DOHH2 (cell line): ENCODE results near the gene NFIA.

ENCODE experiments used
- H3F3A ChIP-seq: fragments of 200-600 bp; sonication (generic), shearing (Covaris generic); 2 replicates; pipeline ENCODE4 v1.6.0; 2016; ENCODE audit warnings: antibody characterized with exemption, mild to moderate bottlenecking; ENCODE audit not compliant: control insufficient read depth, insufficient read depth
- H3K27ac ChIP-seq: fragments of 200-600 bp; sonication (generic); 2 replicates; pipeline ENCODE4 v1.5.1; 2014; ENCODE audit warnings: low read depth, mild to moderate bottlenecking, low read length, moderate library complexity
- H3K27me3 ChIP-seq: fragments of 200-600 bp; sonication (generic); 2 replicates; pipeline ENCODE4 v1.6.1; 2014; ENCODE audit warnings: mild to moderate bottlenecking, low read length, mixed read lengths; ENCODE audit not compliant: control insufficient read depth
- H3K36me3 ChIP-seq: fragments of 200-600 bp; sonication (generic); 2 replicates; pipeline ENCODE4 v1.6.1; 2014; ENCODE audit warnings: mild to moderate bottlenecking, low read length, moderate library complexity, mixed read lengths; ENCODE audit not compliant: control insufficient read depth
- H3K4me1 ChIP-seq: fragments of 200-600 bp; sonication (generic); 2 replicates; pipeline ENCODE4 v1.6.1; 2014; ENCODE audit warnings: mild to moderate bottlenecking, low read length, mixed read lengths; ENCODE audit not compliant: control insufficient read depth
- H3K4me2 ChIP-seq: fragments of 200-600 bp; sonication (generic); 2 replicates; pipeline ENCODE4 v1.6.0; 2014; ENCODE audit warnings: mild to moderate bottlenecking, low read length, moderate library complexity
- H3K4me3 ChIP-seq: fragments of 200-600 bp; sonication (generic); 2 replicates; pipeline ENCODE4 v1.5.1; 2014; ENCODE audit warnings: mild to moderate bottlenecking, low read length, mixed read lengths
- H3K79me2 ChIP-seq: fragments of 200-600 bp; sonication (generic); 2 replicates; pipeline ENCODE4 v1.6.1; 2014; ENCODE audit warnings: mild to moderate bottlenecking, low read length, mixed read lengths; ENCODE audit not compliant: control insufficient read depth
- H3K9me2 ChIP-seq: fragments of 200-600 bp; sonication (generic); replicated peaks from 2 replicates; pipeline ENCODE4 v1.6.1; 2014; ENCODE audit warnings: mild to moderate bottlenecking, low read length, mixed read lengths; ENCODE audit not compliant: control insufficient read depth
- H3K9me3 ChIP-seq: fragments of 200-600 bp; sonication (generic); 2 replicates; pipeline ENCODE4 v1.6.1; 2014; ENCODE audit warnings: antibody characterized with exemption, low read length, mixed read lengths; ENCODE audit not compliant: control insufficient read depth, insufficient read depth
- H4K20me1 ChIP-seq: fragments of 200-600 bp; sonication (generic); 2 replicates; pipeline ENCODE4 v1.6.0; 2014; ENCODE audit warnings: low read depth, mild to moderate bottlenecking, antibody characterized with exemption, low read length, moderate library complexity; ENCODE audit not compliant: control insufficient read depth, insufficient read depth
- EZH2phosphoT487 ChIP-seq: fragments of 200-600 bp; sonication (generic); IDR thresholded peaks from 2 replicates; pipeline ENCODE4 v1.6.1; 2017; ENCODE audit warnings: borderline replicate concordance, mild to moderate bottlenecking, antibody characterized with exemption, low read length, moderate library complexity, mixed read lengths
- TF ChIP-seq, protein P1 (sequence below): fragments of 200-600 bp; sonication (generic); IDR thresholded peaks from one replicate; pipeline ENCODE4 v1.5.1; 2014; ENCODE audit warnings: antibody characterized with exemption, mild to moderate bottlenecking, low read depth, low read length; ENCODE audit not compliant: poor library complexity, severe bottlenecking

NFIA gene

GRCh38 chr1:61322008-61322744 is 239.8 kb downstream of the NFIA start:
- Histone ChIP-seq H3K27ac (no peak overlapping the region), H3K9me3 (no peaks in the 10 kb centered on the region), H3K79me2 (no peaks in the 10 kb centered on the region), H4K20me1 (no peaks in the 10 kb centered on the region), H3K9me2 (no peaks in the 10 kb centered on the region), H3K4me3 (no peak overlapping the region), H3K4me2 (no peak overlapping the region), H3F3A (no peaks in the 10 kb centered on the region), H3K4me1 (no peaks in the 10 kb centered on the region), H3K27me3 (no peaks in the 10 kb centered on the region), H3K36me3 (no peaks in the 10 kb centered on the region)
- TF ChIP-seq, protein P1, sequence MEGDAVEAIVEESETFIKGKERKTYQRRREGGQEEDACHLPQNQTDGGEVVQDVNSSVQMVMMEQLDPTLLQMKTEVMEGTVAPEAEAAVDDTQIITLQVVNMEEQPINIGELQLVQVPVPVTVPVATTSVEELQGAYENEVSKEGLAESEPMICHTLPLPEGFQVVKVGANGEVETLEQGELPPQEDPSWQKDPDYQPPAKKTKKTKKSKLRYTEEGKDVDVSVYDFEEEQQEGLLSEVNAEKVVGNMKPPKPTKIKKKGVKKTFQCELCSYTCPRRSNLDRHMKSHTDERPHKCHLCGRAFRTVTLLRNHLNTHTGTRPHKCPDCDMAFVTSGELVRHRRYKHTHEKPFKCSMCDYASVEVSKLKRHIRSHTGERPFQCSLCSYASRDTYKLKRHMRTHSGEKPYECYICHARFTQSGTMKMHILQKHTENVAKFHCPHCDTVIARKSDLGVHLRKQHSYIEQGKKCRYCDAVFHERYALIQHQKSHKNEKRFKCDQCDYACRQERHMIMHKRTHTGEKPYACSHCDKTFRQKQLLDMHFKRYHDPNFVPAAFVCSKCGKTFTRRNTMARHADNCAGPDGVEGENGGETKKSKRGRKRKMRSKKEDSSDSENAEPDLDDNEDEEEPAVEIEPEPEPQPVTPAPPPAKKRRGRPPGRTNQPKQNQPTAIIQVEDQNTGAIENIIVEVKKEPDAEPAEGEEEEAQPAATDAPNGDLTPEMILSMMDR: no peak

DNA sequence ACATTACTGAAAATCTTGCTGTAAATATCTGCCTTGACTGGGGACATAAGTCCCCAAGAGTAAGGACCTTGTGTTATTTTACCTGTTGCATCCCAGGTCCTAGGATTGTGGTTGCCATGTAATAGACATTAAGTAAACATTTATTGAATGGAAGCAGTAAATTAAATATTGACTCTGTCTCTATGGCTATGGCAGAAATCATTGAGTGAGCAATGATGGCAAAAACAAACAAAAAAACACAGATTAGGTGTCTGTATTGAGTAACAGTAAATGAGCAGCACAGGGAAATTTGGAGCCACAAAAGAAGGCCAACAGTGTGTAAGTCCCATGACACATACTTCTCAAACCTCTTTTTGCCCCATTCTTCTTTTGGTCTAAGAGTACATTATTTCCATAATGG is 240.4 kb downstream of the NFIA start:
- no peak overlapping the region for H3K27ac ChIP-seq
- H3F3A ChIP-seq: no peaks in the 10 kb centered on the region
- no peak overlapping the region for H3K4me3 ChIP-seq
- H3K79me2 ChIP-seq: no peaks in the 10 kb centered on the region
- no peak overlapping the region for H3K4me2 ChIP-seq
- H4K20me1 ChIP-seq: no peaks in the 10 kb centered on the region
- no peaks in the 10 kb centered on the region for H3K36me3 ChIP-seq
- no peak for TF ChIP-seq EZH2phosphoT487
- TF ChIP-seq, protein P1: no peak
- H3K9me2 ChIP-seq: no peaks in the 10 kb centered on the region
- no peaks in the 10 kb centered on the region for H3K4me1 ChIP-seq
- no peaks in the 10 kb centered on the region for H3K27me3 ChIP-seq
- H3K9me3 ChIP-seq: no peaks in the 10 kb centered on the region

DNA sequence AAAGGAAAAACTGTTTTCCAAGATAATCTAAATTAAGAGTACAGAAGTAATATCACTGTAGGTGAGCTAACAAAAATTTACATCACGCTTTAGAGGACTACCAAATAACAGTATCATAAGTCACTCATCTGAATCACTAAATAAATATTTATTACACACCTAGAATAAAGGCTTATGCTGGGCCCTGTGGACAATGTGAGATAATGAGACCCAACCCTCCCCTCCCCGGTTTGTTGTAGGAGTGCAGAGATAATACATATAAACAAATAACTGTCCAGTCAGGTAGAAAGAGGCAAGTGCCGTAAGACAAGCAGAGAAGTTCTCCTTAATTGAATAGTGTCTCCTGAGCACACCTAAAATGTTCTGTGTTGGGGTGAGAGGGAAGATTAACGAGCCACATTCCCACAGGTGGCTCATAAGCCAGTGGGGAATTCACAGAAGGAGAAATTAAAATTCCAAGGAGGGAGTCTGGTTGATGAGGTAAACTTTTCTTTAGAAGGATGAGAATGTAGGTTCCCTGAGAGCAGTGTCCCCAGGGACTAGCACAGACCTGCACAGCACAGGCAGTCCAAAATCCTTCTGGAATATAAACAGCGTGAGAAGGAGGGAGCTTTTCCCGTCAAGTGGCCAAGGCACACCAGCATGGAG is 241.4 kb downstream of the NFIA start:
- TF ChIP-seq, protein P1: no peak
- no peak for TF ChIP-seq EZH2phosphoT487
- Histone ChIP-seq H3K9me3 (no peaks in the 10 kb centered on the region), H3K4me1 (no peaks in the 10 kb centered on the region), H3K79me2 (no peaks in the 10 kb centered on the region), H3K36me3 (no peaks in the 10 kb centered on the region), H3K27ac (no peak overlapping the region), H3K27me3 (no peaks in the 10 kb centered on the region), H3K4me2 (no peak overlapping the region), H3F3A (no peaks in the 10 kb centered on the region), H3K4me3 (no peak overlapping the region), H4K20me1 (no peaks in the 10 kb centered on the region), H3K9me2 (no peaks in the 10 kb centered on the region)
